ENCODE measurements around the gene COL27A1. TPM values are rescaled to one million over a fixed set of nuclear protein-coding genes. Genes with fewer than 3 reads are reported as not detected.

Gene COL27A1
- total RNA-seq, 1 experiment from 2014 or later = 12.0 TPM

GRCh38 chr9:114130624-114131277 is 24.6 kb upstream of the COL27A1 start:
- intact Hi-C loops (cut with micrococcal nuclease) = no loop called here
- Histone ChIP-seq H4K20me1 (ENCODE audit: insufficient read depth) (no peaks in the 10 kb centered on the region), H3K9me2 (ENCODE audit: insufficient read depth) (no peaks in the 10 kb centered on the region), H3K9me3 (ENCODE audit: control insufficient read depth in 1 of 2, insufficient read depth in 1 of 2, low read depth in 1 of 2, low read length in 2 of 2) (peaks cover 0 to 7% of the 10 kb centered on the region in 2 experiments; a peak in 1 of 4 replicates), H3K79me2 (ENCODE audit: insufficient read depth, low read length) (no peaks in the 10 kb centered on the region), H3K27me3 (ENCODE audit: insufficient read depth, low read length) (no peaks in the 10 kb centered on the region; the same call in 1 of the 2 replicates), H3K4me3 (replicated peaks in 1 of 2; ENCODE audit: low read depth in 1 of 2, low read length in 2 of 2) (no peak overlapping the region), H2AFZ (ENCODE audit: low read depth, low read length, poor library complexity, severe bottlenecking) (no peak overlapping the region), H3K4me1 (ENCODE audit: control insufficient read depth in 1 of 2, insufficient read depth in 2 of 2, low read length in 2 of 2) (no peaks in the 10 kb centered on the region), H3K36me3 (ENCODE audit: control insufficient read depth in 1 of 2, insufficient read depth in 2 of 2, low read length in 2 of 2) (no peaks in the 10 kb centered on the region), H3K27ac (ENCODE audit: low read depth, low read length) (no peak overlapping the region), H3K9ac (ENCODE audit: low read length) (no peak overlapping the region), H3K4me2 (ENCODE audit: low read length) (no peak overlapping the region)
- ChIA-PET CTCF (no interaction called here), RAD21 (ENCODE audit: low non-redundant PET in 1 of 2, low total read pairs in 2 of 2, uncharacterized antibody in 2 of 2, unreplicated experiment in 2 of 2) (no interaction called here), POLR2A (no interaction called here)
- BruUV-seq (replicated peaks) = no TSS peak
- DNase-seq (ENCODE audit: low read depth, low spot score) (no peak), ATAC-seq (no peak)
- TF ChIP-seq FOSL1 (IDR thresholded peaks at IDR 0.05; ENCODE audit: low read depth) (no peak), SIN3A (IDR thresholded peaks at IDR 0.05; ENCODE audit: low read depth) (no peak), EZH2 (IDR thresholded peaks at IDR 0.05) (no peak), EGR1 (IDR thresholded peaks at IDR 0.05; ENCODE audit: low read depth) (no peak), ATF3 (IDR thresholded peaks at IDR 0.05) (no peak)

DNA sequence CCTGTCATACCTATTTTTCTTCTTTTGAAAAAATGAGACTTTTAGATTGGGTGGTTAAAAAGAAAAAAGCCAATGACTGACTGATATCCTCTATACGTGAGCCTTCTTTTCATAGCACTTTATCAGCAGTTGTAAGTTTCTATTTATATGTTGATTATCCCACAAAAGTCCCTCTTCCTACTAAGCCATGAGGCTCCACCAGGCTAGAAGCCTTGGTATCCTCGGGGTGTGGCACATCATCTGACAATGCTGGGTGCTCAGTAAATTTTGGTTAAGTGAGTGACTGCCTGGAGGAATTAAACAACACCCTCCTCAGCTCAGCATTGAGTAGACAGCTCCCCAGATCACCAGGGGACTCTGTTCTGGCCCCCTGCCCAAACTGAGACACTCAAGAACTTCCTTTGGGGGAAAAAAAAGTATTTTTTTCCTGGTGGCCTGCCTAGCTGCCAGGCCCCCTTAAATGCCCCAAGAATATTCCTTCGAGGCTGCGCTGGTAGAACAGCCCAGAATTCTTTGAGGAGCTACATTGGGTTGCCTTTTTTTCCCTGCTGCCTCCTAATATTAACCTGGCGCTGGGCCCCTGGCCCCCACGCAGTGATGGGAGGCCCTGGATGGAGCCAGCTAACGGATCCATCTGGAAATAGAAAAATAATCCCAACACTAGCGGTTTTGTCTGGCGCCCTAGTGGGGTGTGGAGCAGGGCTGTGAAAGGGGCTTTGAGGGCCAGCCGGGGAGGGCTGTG is 23.4 kb upstream of the COL27A1 start:
- H3K79me2 ChIP-seq (ENCODE audit: insufficient read depth, low read length) = no peaks in the 10 kb centered on the region
- BruUV-seq (replicated peaks) = no TSS peak
- H3K4me1 ChIP-seq (ENCODE audit: control insufficient read depth in 1 of 2, insufficient read depth in 2 of 2, low read length in 2 of 2) = no peaks in the 10 kb centered on the region
- H3K27me3 ChIP-seq (ENCODE audit: insufficient read depth, low read length) = no peaks in the 10 kb centered on the region; the same call in 1 of the 2 replicates
- H3K9ac ChIP-seq (ENCODE audit: low read length) = no peak overlapping the region
- ChIA-PET RAD21 (ENCODE audit: low non-redundant PET in 1 of 2, low total read pairs in 2 of 2, uncharacterized antibody in 2 of 2, unreplicated experiment in 2 of 2) (no interaction called here), POLR2A (no interaction called here), CTCF (no interaction called here)
- no peaks in the 10 kb centered on the region for H4K20me1 ChIP-seq (ENCODE audit: insufficient read depth)
- DNase-seq (ENCODE audit: low read depth, low spot score) (no peak), ATAC-seq (no peak)
- H3K4me3 ChIP-seq (replicated peaks in 1 of 2; ENCODE audit: low read depth in 1 of 2, low read length in 2 of 2) = no peak overlapping the region
- no peaks in the 10 kb centered on the region for H3K9me2 ChIP-seq (ENCODE audit: insufficient read depth)
- H3K27ac ChIP-seq (ENCODE audit: low read depth, low read length) = no peak overlapping the region
- H3K36me3 ChIP-seq (ENCODE audit: control insufficient read depth in 1 of 2, insufficient read depth in 2 of 2, low read length in 2 of 2) = no peaks in the 10 kb centered on the region
- intact Hi-C loops (cut with micrococcal nuclease) = no loop called here
- H2AFZ ChIP-seq (ENCODE audit: low read depth, low read length, poor library complexity, severe bottlenecking) = no peak overlapping the region
- no peak overlapping the region for H3K4me2 ChIP-seq (ENCODE audit: low read length)
- peaks cover 0 to 7% of the 10 kb centered on the region in 2 experiments; a peak in 1 of 4 replicates for H3K9me3 ChIP-seq (ENCODE audit: control insufficient read depth in 1 of 2, insufficient read depth in 1 of 2, low read depth in 1 of 2, low read length in 2 of 2)
- TF ChIP-seq CBX3 (IDR thresholded peaks at IDR 0.05; ENCODE audit: low read depth) = no peak
- TF ChIP-seq, protein P1, sequence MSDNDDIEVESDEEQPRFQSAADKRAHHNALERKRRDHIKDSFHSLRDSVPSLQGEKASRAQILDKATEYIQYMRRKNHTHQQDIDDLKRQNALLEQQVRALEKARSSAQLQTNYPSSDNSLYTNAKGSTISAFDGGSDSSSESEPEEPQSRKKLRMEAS (IDR thresholded peaks at IDR 0.05) = no peak
- no peak for TF ChIP-seq POLR2A (IDR thresholded peaks at IDR 0.05; ENCODE audit: borderline replicate concordance, extremely low read depth, insufficient read depth, insufficient read length)
- TF ChIP-seq ZNF274 (IDR thresholded peaks at IDR 0.05; ENCODE audit: low read depth, low read length) = no peak
- no peak for TF ChIP-seq EGR1 (IDR thresholded peaks at IDR 0.05; ENCODE audit: low read depth)
- TF ChIP-seq SRF (IDR thresholded peaks at IDR 0.05; ENCODE audit: low read depth) = no peak
- no peak for TF ChIP-seq ZBTB33 (IDR thresholded peaks at IDR 0.05; ENCODE audit: extremely low read depth, insufficient replicate concordance, low read length)
- no peak for TF ChIP-seq YY1 (IDR thresholded peaks at IDR 0.05; ENCODE audit: extremely low read depth, insufficient replicate concordance, low read depth, low read length)
- TF ChIP-seq CTCF (IDR thresholded peaks at IDR 0.05 in 2 of 3, conservative IDR thresholded peaks at IDR 0.05 in 1 of 3; ENCODE audit: borderline replicate concordance in 1 of 3, insufficient read depth in 1 of 3, low read depth in 2 of 3, low read length in 2 of 3) = no peak
- no peak for TF ChIP-seq JUND (IDR thresholded peaks at IDR 0.05)
- TF ChIP-seq EZH2phosphoT487 (IDR thresholded peaks at IDR 0.05; ENCODE audit: borderline replicate concordance) = no peak

Data from HCT116 (cell line).